Rectal smooth muscle tissue (tissue), 1 donor: ENCODE results near the gene ZBTB38.

Experiments
- H3K27ac ChIP-seq: one replicate; pipeline ENCODE4 v1.7.0; 2013; ENCODE audit warnings: low read depth, low read length, inconsistent platforms
- H3K27me3 ChIP-seq: one replicate; pipeline ENCODE4 v1.7.0; 2013; ENCODE audit warnings: low read length; ENCODE audit not compliant: control insufficient read depth, insufficient read depth
- H3K36me3 ChIP-seq: one replicate; pipeline ENCODE4 v1.7.0; 2013; ENCODE audit warnings: low read length; ENCODE audit not compliant: control insufficient read depth, insufficient read depth
- H3K4me1 ChIP-seq: one replicate; pipeline ENCODE4 v1.7.0; 2013; ENCODE audit warnings: low read length; ENCODE audit not compliant: control insufficient read depth, insufficient read depth
- H3K4me3 ChIP-seq: one replicate; pipeline ENCODE4 v1.7.0; 2013; ENCODE audit warnings: low read length
- H3K9ac ChIP-seq: one replicate; pipeline ENCODE4 v1.7.0; 2013; ENCODE audit warnings: low read length

The ZBTB38 gene

DNA sequence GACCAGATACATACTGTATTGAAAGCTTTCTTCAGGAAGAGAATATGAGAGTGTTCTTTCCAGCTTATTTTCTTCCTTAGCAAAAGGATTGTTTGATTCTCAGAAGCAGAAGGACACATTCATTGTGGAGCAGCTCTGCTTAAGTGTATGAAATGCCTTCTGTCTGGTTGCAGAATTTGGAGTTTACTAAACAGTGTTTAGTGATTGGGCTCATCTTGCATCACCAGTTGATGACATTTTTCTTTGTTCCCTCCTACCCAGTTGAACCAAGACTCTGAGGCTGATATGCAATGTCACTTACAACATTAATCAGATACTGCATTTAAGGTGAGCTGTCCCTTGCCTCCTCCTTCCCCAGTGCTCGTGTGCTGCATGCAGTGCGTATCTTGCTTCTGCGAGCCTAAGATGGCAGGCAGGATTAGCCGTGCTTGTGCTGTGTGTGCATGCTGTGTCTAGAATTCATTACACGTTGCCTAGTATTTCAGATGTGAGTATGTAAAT, 18.4 kb downstream of the ZBTB38 start:
- Histone ChIP-seq H3K36me3 (peaks cover 5% of the 10 kb centered on the region), H3K9ac (no peak overlapping the region), H3K4me1 (peaks cover 9% of the 10 kb centered on the region), H3K27me3 (no peaks in the 10 kb centered on the region), H3K4me3 (peak overlapping the region; percentile 56), H3K27ac (peak overlapping the region; percentile 62)

DNA sequence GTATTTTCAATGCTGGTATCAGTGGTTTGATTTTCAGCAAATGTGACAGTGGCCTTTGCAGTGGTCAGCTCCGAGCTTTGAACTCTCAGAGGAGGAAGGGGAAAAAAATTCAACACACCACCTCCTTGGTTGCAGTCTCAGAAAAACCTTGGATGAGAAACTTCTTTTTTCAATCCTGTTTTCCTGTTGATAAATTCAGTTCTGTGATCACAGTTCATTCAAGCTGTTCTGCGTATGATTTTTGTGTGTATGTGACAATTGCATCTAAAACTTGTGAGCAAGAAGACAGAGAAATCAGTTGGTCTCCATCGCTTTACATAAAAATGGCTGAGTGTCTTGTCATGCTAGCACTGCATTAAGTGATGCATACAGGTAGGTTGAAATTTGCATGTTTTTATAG, 19.2 kb downstream of the ZBTB38 start:
- H3K27ac ChIP-seq = no peak overlapping the region
- no peaks in the 10 kb centered on the region for H3K27me3 ChIP-seq
- peak overlapping the region; percentile 56 for H3K4me3 ChIP-seq
- H3K9ac ChIP-seq = no peak overlapping the region
- H3K36me3 ChIP-seq = peaks cover 5% of the 10 kb centered on the region
- peaks cover 9% of the 10 kb centered on the region for H3K4me1 ChIP-seq

DNA sequence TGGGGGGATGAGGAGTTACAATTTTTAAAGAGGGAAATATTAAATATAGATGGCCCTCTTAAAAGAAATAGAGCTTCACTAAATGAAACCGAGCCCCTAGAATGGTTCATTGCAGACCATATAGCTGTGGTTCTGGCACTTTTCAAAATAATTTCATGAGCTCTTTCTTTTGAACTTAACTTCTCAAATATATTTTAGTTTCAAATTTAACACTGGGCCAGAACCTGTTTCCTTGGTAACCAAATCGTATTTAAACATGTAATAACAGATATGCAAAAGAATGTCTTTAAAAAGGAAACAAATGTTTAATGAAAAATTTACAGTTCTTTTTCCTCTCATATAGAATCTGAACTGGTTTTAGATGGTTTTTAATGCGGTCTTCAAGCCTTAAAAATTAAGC, 20.1 kb downstream of the ZBTB38 start:
- Histone ChIP-seq H3K4me3 (no peak overlapping the region), H3K27me3 (no peaks in the 10 kb centered on the region), H3K36me3 (peaks cover 5% of the 10 kb centered on the region), H3K9ac (no peak overlapping the region), H3K27ac (no peak overlapping the region), H3K4me1 (peaks cover 9% of the 10 kb centered on the region)

DNA sequence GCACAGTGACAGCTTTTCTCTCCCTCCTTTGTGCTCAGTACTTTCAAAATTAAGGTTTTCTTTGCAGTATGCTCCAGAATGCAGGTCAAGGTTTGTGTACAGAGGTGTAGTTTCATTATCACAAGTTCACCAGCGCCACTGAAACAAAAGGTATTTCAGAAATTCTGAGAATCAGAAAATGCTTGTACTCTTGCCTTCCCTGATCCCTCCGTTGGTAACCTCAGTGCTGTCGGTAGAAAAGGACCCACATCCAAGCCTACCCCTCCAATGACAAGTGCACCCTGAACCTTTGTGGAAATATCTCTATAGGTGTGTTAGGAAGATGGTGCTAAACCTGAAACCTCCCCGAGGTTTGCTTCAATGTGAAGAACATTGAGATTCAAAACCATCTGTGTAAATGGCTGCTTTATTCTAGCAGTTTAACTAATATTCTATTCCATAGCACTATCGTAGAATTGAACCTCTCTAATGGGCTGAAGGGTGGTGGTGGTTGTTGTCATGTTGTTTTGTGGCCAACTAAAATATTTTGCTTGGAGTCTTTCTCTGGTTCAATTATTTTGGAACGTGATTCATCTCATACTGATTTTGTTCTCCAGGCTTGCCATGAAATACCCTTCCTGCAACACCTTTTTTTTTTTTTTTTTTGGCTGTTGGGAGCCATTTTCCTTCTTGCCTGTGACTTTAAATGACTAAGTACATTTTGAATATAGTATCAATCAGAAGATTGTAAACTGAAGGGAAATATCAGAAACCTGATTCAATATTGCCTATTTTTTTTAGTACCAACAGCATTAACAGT, 20.7 kb downstream of the ZBTB38 start:
- Histone ChIP-seq H3K9ac (no peak overlapping the region), H3K36me3 (peaks cover 5% of the 10 kb centered on the region), H3K27ac (no peak overlapping the region), H3K4me1 (peaks cover 9% of the 10 kb centered on the region), H3K27me3 (no peaks in the 10 kb centered on the region), H3K4me3 (no peak overlapping the region)

DNA sequence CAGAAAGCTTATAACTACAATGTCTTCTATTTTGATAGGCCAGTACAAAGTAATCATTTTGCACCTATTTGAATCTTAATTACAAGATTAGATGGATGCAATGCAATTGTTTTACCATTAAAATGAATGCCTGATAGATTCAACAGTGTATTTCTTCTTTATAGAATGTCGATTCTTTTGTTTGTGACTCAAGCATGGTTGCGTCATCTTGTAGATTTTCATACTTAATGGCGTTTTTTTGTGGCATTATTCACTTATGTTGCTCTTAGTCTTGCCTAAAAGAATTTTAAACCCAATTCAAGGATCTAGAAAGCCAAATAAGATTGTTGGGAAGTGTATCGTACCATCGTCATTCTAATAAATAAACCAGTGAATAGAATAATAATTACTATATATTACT, 21.4 kb downstream of the ZBTB38 start:
- H3K27ac ChIP-seq = no peak overlapping the region

DNA sequence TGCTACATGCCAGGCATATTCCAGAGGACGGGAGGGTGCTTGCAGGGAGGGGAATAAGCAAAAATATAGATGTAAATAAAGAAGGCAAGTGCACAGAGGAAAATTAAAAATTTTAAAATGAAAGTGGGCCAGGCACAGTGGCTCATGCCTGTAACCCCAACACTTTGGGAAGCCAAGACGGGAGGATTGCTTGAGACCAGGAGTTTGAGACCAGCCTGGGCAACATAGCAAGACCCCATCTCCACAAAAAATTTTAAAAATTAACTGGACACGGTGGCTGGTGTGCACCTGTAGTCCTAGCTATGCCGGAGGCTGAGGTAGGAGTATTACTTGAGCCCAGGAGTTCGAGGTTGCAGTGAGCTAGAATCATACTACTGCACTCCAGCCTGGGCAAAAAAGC, 22.4 kb downstream of the ZBTB38 start:
- Histone ChIP-seq H3K27me3 (no peaks in the 10 kb centered on the region), H3K27ac (no peak overlapping the region), H3K36me3 (peaks cover 5% of the 10 kb centered on the region), H3K9ac (no peak overlapping the region), H3K4me3 (no peak overlapping the region), H3K4me1 (peaks cover 9% of the 10 kb centered on the region)

More for the DNA sequence above, 21.4 kb downstream of the ZBTB38 start:
- Histone ChIP-seq H3K4me1 (peaks cover 9% of the 10 kb centered on the region), H3K27me3 (no peaks in the 10 kb centered on the region), H3K4me3 (no peak overlapping the region), H3K36me3 (peaks cover 5% of the 10 kb centered on the region), H3K9ac (no peak overlapping the region)

DNA sequence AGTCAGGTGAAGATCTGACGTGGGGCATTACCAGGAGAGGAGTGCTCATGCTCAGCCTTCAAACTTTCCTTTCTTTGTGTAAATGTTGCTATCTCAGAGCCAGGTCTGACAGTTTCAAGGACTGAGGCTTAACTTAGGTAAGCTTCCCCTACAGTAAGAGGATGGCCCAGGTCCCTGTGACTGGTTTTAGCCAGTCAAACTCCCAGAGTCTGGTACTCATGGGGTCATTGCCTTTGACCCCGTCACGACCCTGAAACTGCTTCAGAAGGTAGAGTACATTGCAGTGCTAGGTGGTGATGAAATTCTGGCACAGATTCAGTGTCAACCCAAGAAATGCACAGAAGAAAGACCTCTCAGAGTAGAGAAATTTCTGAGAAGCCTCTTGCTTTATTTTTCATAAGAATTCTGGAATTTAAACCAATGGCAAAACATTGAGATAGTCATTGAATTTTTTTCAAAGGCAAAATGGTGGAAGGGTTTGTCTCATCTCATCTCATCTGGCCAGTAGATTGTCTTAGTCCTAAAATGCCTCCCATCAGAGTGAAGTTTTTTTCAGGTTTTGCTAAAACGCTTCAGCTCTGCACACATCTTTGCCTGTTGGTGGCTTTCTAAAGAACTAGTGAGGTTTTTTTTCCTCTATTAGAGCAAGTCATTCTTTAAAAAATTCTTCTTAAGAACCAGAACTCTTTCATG, 23.1 kb downstream of the ZBTB38 start:
- H3K4me1 ChIP-seq = peaks cover 9% of the 10 kb centered on the region
- H3K36me3 ChIP-seq = peaks cover 5% of the 10 kb centered on the region
- no peak overlapping the region for H3K9ac ChIP-seq
- no peak overlapping the region for H3K4me3 ChIP-seq
- no peak overlapping the region for H3K27ac ChIP-seq
- no peaks in the 10 kb centered on the region for H3K27me3 ChIP-seq

DNA sequence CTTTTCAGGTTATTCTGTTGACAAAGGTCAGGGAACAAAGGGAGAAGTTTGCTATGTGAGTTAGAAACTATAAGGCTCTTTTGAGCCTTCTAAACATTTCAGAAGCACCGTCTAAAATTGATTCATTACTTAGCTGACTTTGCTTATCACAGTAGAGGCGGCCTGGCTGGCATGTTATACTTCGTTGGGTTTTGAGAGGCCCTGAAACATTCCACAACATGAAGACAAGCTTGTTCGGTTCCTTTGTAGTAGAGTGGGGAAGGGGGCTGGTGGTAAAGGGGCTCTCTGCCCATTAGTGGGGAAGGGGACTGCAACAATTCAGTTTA, 23.6 kb downstream of the ZBTB38 start:
- Histone ChIP-seq H3K4me1 (peaks cover 9% of the 10 kb centered on the region), H3K27me3 (no peaks in the 10 kb centered on the region), H3K27ac (no peak overlapping the region), H3K36me3 (peaks cover 2% of the 10 kb centered on the region), H3K4me3 (no peak overlapping the region), H3K9ac (no peak overlapping the region)

DNA sequence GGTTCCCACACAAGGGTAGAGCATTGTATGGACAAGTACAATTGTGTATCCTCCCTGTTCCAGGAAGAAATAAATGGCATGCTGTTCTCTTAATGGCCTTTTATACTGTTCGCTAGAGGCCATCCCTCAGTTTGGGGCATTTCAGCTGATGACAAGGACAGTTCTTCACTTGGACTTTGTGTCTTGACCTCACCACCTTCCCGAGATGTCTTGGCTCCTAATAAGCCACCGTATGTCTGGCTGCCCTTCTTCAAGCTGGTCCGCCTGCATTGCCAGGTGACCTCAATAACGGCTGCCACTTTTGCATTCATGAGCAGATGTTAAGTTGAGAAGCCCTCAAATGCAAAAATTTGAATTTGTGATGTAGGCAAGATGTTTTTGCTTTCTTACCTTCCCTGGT, 24.1 kb downstream of the ZBTB38 start:
- H3K27ac ChIP-seq = no peak overlapping the region
- no peaks in the 10 kb centered on the region for H3K27me3 ChIP-seq
- no peak overlapping the region for H3K4me3 ChIP-seq
- peaks cover 2% of the 10 kb centered on the region for H3K36me3 ChIP-seq
- H3K9ac ChIP-seq = no peak overlapping the region
- H3K4me1 ChIP-seq = peaks cover 5% of the 10 kb centered on the region

DNA sequence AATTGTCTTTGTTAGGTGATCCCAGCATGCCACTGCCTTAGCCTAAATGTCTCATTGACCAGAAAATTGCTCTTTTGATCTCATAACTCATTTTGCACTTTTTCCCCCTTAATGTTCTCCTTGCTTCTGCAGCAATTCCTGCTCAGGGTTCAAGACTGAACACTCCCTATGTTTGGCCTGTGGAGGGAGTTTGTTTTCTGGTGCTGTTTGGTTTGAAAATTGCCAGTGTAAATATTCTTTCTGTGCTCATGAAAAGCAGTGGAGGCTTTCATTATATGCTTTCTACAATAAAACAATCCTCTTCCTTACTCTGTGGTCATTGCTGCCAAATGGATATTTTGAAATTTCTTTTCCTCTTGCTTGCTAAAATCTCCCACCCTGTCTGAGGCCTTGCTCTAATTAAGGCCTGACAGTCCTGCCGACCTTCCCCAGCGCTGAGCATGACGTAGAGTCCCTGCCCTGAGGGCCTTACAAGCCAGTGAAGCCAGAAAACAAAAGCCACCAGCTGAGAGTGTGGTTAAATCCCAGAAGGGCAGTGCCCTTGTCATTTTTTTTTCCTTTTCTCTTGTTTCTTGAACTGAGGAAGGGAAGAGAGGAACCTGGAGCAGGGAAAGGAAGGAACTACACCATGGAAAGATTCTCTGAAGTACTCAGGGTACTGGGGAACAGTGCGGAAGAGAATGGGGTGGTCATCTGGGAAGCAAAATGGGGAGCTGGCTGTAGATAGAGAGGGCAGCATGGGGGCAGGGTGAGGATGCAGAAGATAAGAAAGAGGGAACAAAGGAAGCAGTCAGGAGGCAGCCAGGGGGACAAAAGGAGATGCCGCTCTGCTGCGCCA, 24.8 kb downstream of the ZBTB38 start:
- no peak overlapping the region for H3K9ac ChIP-seq
- H3K27ac ChIP-seq = no peak overlapping the region
- peaks cover 2% of the 10 kb centered on the region for H3K4me1 ChIP-seq
- no peak overlapping the region for H3K4me3 ChIP-seq
- no peaks in the 10 kb centered on the region for H3K27me3 ChIP-seq
- H3K36me3 ChIP-seq = peaks cover 2% of the 10 kb centered on the region

DNA sequence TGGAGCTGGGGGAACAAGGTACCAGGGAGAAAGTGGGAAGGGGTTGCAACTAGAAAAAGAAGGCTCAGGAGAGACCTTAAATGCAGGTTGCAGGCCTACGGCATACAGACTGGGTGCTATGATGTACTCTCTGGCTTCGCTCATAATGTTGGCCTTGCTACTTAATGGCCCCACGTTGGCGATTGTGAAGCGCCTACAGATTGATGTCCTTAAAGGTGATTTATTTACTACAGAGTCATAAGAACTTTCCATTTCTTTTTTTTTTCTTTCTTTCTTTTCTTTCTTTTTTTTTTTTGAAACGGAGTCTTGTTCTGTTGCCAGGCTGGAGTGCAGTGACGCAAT, 25.4 kb downstream of the ZBTB38 start:
- Histone ChIP-seq H3K36me3 (peaks cover 2% of the 10 kb centered on the region), H3K4me3 (no peak overlapping the region), H3K27me3 (no peaks in the 10 kb centered on the region), H3K9ac (no peak overlapping the region), H3K4me1 (peaks cover 2% of the 10 kb centered on the region), H3K27ac (no peak overlapping the region)

DNA sequence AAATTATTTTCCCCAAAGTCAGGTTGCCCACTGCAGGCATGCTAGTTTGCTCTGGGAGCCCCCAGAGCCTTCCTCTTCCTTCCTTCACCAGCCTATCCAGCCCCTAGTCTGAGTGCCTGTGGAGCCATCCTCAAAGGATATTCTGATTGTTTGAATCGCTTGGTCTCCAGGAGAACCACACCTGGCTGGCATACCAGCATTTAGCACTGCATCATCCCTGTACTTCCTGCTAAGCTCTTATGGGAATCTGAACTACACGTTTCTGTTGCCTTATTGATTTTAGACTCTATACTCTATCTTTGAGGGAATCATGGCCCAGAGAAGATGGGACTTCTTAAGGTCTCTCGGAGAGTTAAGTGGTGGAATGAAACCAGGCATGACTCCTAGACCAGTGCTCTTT, 26.3 kb downstream of the ZBTB38 start:
- no peak overlapping the region for H3K9ac ChIP-seq
- H3K4me3 ChIP-seq = no peak overlapping the region
- H3K27ac ChIP-seq = no peak overlapping the region
- H3K36me3 ChIP-seq = peaks cover 2% of the 10 kb centered on the region
- H3K27me3 ChIP-seq = no peaks in the 10 kb centered on the region
- H3K4me1 ChIP-seq = peaks cover 5% of the 10 kb centered on the region
